Measurements from ENCODE around the gene VSIR.

The VSIR gene

DNA sequence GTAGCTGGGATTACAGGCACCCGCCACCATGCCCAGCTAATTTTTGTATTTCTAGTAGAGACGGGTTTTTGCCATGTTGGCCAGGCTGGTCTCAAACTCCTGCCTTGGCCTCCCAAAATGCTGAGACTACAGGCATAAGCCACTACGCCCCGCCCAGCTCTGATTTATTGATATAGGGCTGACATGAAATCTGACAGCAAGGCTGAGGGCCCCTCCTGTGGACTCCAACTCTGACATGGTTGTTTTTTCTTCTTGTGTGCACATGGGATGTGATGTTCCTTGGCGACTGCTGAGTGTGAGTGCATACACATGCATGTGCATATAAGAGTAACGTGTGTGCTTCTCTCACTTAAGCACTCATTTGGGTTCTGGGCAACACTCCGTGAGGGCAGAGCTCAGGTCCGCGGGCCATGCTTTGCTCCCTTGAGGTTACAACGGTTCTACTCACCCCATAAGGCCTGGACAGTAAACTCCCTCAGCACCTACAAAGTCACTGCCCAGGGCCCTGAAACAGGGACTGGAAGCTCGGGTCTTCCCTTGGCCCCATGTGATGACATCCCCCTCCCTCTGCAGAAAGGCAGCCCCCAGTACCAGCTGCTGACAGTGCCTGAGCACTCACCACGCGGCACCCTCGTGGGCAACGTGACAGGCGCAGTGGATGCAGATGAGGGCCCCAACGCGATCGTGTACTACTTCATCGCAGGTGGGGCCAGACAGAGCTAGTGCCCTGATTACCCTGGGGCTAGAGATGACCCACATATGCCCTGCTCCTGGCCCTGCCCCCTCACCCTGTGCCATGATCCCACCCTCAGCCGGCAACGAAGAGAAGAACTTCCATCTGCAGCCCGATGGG lies 33.6 kb upstream of the VSIR start:
- DNase-seq: no peak

- no peak for DNase-seq
Measured at GRCh38 chr10:71805776-71806703, 32.7 kb upstream of the VSIR start.

GRCh38 chr10:71804077-71804476 lies 30.8 kb upstream of the VSIR start:
- no peak for DNase-seq

DNA sequence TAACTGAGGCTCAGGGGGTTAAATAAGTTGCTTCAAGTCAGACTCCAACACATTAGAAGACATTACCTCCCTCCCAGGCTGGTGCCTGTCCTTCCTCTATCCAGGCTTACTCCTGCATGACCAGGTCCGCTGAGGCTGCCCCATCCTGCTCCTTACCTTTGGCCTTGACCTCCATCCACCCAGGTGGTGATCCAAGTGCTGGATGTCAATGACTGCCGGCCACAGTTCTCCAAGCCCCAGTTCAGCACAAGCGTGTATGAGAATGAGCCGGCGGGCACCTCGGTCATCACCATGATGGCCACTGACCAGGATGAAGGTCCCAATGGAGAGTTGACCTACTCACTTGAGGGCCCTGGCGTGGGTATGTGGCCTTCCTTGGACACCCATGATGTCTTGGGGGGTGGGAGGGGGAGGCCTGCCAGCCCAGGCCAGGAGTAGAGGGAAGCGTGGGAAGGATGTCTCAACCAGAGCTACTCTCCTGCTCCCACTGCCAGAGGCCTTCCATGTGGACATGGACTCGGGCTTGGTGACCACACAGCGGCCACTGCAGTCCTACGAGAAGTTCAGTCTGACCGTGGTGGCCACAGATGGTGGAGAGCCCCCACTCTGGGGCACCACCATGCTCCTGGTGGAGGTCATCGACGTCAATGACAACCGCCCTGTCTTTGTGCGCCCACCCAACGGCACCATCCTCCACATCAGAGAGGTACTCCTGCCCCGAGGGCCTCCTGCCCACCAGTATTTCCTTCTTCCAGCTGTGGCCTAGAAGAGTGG lies 29.6 kb upstream of the VSIR start:
- no peak for DNase-seq

- no peak for DNase-seq
Measured at GRCh38 chr10:71802235-71802634, 28.9 kb upstream of the VSIR start.

DNA sequence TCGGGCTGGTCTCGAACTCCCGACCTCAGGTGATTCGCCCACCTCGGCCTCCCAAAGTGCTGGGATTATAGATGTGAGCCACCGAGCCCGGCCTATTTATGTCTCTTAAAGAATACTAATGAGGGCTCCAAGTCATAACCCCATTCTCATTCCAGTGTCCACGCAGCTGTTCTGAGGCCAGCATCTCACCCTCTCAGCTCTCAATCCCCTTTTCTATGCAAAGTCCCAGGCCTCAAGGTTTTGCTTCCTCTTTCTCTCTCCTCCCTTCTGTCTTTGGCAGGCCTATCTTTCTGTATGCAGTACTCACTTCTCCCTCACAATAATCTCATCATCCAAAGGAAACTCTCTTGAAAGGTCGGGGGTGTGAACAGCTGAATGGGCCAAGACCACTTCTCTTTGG lies 28.0 kb upstream of the VSIR start:
- no peak for DNase-seq

DNA sequence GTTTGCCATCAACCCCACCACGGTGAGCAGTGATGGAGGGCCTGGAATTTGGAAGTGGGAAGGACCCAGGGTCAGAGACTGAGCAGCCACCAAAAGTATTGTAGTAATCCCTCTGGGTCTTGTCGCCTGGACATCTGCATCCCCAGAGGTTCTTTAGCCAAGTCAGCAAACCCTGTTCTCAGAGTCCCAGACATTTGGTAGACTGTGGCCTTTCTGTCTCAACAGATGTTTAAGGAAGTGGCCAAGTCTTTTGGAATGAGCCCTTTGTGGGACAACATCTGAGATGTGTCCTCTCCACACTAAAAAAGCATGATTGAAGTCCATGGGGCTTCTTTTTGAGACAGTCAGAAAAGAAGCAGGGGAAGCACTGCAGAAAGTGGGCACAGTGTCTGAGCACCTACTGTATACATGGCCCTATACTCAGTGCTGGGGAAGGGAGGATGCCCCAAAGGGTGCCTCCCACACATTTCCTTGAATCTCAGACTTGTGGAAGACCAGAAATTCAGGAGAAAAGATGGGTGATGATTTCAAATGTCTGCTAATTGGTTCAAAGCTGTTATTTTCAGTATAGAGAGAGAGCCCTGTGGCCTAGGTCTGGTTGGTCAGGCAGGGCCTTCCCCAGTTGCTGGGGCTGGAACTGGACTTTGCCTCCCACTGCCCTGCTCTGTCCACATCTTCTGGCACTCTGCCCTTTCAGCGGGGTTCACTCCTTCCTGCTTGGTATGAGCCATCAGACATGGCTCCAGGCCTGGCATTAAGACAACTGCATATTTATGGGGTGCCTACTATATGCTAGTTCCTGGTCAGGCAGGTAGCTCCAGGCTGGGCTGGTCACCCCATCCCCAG lies 26.5 kb upstream of the VSIR start:
- DNase-seq: no peak

GRCh38 chr10:71799112-71799511 lies 25.8 kb upstream of the VSIR start:
- DNase-seq: no peak

- DNase-seq: no peak
Measured at GRCh38 chr10:71798308-71798624, 24.9 kb upstream of the VSIR start.

- DNase-seq: no peak
Measured at GRCh38 chr10:71797533-71798307, 24.4 kb upstream of the VSIR start.

DNA sequence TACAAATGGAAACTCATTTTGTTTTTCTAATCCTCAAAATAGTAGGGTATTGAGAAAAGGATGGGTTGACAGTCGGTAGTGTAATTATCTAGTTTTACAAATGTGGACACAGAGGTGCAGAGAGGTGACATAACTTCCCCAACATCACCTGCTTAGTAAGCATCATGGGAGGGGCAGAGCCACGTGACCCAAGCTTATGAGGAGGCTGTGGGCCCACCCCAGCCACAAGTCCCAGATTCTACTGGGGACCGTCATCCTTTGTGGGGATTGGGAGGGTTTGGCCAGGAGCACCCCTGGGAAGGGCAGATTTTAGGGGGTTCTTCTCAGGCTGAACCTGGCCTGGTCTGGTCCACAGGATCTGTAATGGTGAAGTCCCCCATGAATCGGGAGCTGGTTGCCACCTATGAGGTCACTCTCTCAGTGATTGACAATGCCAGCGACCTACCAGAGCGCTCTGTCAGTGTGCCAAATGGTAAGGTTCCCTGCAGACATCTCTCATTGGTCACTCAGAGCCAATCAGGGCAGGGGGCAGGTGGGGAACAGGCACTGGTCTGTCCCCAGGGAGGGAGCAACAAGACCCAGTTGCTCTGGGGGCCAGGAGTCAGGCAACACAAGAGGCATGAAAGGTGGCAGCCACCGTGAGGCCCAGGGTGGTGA lies 23.6 kb upstream of the VSIR start:
- no peak for DNase-seq

DNA sequence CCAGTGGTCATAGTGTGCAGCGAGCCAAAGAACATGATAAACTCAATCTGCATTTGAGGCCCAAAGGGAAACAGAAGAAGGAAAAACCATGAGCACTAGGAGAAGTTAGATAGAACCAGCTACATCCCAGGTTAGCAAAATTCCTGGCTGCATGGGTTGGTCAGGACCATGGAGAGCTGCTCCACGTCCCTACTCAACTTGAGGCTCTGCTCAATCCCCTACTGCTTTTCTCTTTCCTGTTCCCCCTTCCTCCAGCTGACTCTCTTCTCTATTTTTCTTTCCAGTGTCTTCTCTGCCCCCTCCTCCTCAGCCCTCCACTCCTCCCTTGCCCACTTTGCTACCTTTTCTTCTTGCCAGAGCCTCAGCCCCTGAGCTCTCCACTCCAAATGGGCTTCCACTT lies 21.9 kb upstream of the VSIR start:
- no peak for DNase-seq

GRCh38 chr10:71790749-71791440 lies 17.6 kb upstream of the VSIR start:
- DNase-seq: no peak

- DNase-seq: no peak
Measured at GRCh38 chr10:71789871-71790270, 16.6 kb upstream of the VSIR start.

GRCh38 chr10:71788954-71789353 lies 15.6 kb upstream of the VSIR start:
- DNase-seq: no peak

DNA sequence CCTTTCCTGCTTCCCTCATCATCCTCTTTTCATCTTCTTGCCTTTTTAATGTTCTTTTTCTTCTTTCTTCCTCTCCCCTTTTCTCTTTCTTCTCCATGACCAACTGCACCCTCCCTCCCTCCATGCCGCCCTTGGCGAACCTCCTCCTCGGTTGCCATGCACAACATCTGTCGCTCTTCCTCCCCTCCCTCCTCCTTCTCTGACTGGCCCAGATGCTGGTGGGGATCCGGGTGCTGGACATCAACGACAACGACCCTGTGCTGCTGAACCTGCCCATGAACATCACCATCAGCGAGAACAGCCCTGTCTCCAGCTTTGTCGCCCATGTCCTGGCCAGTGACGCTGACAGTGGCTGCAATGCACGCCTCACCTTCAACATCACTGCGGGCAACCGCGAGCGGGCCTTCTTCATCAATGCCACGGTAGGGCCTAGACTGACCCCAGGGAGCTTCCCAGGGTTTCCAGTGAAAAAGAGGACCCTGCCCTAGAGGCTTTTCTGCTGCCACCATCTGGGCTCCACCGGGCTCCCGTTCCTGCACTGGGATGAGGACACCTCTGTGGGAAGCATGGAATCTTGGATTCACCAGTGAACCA lies 11.5 kb upstream of the VSIR start:
- DNase-seq: no peak

DNA sequence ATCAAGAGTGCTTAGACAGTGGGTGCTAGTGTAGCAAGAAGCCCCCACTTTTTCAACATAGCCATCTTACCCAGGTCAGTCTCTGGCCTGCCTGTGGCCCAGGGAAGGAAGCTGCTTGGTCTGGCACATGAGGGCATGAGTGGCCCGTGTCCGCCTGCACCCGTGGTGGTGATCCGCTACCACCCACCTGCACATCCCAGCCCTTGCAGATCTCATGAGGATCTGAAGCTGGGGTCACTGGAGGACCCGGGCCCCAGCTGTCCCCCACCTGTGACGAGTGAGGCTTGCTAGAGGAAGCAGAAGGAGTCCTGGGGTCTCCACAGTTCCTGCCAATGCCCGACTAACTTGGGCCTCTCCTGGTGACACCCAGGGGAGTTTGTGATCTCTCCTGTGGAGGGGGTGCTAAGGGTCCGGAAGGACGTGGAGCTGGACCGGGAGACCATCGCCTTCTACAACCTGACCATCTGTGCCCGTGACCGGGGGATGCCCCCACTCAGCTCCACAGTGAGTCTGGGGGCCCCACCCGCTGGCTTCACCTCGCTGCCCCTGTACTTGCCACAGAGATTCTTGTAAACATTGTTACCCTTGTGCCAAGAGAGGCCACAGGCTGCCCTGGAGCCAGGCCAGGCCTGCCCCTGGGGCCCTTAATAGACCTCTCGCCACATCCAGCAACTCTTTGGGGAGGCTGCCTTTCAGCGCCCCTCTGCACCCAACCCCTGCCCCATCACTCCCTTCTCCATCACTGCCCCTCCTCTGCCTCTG lies 10.8 kb upstream of the VSIR start:
- no peak for DNase-seq

DNA sequence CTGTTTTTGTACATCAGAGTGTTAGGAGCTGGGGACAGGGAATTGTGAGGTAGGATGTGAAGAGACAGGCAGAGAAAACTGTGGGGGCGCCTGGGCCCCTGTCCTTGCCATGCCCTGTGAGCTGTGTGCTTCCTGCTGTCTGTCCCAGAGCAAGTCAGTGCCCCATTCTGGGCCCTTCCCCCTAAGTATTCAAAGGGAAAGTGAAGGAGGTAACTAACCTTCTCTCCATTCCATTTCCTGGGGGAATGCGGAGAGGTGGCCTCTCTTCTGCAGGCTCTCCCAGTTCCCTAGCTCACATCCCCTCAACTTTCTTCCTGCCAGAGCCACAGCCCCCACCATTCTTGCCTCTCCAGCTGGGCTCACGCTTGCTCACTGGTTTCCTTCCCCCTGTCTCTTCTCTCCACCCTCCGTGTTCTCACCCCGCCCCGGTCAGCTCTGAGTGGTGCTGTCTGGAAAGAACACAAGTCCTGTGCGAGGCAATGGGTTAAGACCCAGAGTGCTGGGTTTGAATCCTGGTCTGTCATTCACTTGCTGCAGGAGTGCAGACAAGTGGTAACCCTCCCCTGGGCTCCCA lies 9.7 kb upstream of the VSIR start:
- DNase-seq: no peak
